K562 (cell line): ENCODE measurements around the gene TMEM156.

Source experiments
- FOXK2 ChIP-seq, 2 experiments: fragments of 450-650 bp; IDR thresholded peaks in 1 of 2; conservative IDR thresholded peaks in 1 of 2; 2 replicates each; pipeline ENCODE4 v1.6.1; 2016; ENCODE audit warnings: low read depth in 2 of 2, mild to moderate bottlenecking in 1 of 2
- POLR2A ChIP-seq: fragments of 450-650 bp; conservative IDR thresholded peaks from 2 replicates; pipeline ENCODE4 v1.6.1; 2016

- TF ChIP-seq POLR2A: no peak
- TF ChIP-seq FOXK2 (conservative IDR thresholded peaks at IDR 0.05 in 1 of 2, IDR thresholded peaks at IDR 0.05 in 1 of 2; ENCODE audit: low read depth in 2 of 2): no peak
Observed at GRCh38 chr4:39068907-39069306, 36.7 kb upstream of the TMEM156 start.
